Fibroblast of mammary gland (primary cell): ENCODE measurements around the gene RHOJ.

ENCODE experiments used
- DNase-seq: peaks from one replicate; pipeline ENCODE4 v3.0.0-alpha.2; 2010; ENCODE audit warnings: low read depth
- H3K4me3 ChIP-seq: 2 replicates; pipeline ENCODE4 v1.5.1; 2011; ENCODE audit warnings: low read depth, mild to moderate bottlenecking, low read length, moderate library complexity; ENCODE audit not compliant: control insufficient read depth
- CTCF ChIP-seq: conservative IDR thresholded peaks from 2 replicates; pipeline ENCODE4 v1.5.1; 2011; ENCODE audit warnings: low read depth, low read length, inconsistent platforms; ENCODE audit not compliant: control insufficient read depth, insufficient read depth

RHOJ gene

GRCh38 chr14:63229330-63230059 lies 25.3 kb downstream of the RHOJ start:
- no peak for TF ChIP-seq CTCF
- no peak for DNase-seq
- H3K4me3 ChIP-seq = no peak overlapping the region

DNA sequence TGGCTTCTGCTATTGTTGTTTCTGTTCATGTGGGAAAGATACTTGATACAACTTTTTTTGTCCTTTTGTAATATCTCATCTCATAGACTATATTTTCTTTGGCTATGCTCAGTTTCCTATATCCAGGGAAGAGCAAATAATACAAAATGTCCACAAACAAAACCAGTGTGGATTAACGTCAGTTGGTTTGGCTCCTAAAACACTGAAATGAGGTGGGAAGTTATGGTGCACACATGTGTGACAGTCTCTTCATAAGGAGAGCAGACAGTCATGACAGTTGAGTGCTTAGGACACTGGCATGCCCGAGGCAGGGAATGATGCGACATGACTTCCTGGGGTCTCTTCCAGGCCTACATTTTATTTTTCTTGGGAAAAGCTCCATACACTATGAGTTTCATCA lies 27.5 kb downstream of the RHOJ start:
- no peak for DNase-seq
- H3K4me3 ChIP-seq = no peak overlapping the region
- TF ChIP-seq CTCF = no peak

DNA sequence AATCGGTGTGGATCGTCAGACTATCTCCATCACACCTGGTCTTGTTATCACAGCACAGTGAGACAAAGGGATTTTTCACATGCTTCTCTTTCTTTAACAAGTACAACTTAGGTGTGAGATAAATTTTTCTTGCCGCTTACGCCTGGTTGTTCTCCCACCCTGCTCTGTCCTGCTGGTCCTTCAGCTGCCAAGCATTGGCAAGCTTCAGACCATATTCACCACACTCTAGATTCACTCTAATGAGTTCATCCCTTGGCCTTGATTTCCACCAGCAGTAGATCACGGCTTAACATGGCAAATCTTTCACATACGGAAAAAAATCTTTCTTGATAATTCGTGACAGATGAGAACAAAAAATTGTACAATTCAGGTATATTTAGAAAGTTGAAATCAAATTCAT lies 33.5 kb downstream of the RHOJ start:
- H3K4me3 ChIP-seq = no peak overlapping the region
- no peak for TF ChIP-seq CTCF
- DNase-seq = no peak

DNA sequence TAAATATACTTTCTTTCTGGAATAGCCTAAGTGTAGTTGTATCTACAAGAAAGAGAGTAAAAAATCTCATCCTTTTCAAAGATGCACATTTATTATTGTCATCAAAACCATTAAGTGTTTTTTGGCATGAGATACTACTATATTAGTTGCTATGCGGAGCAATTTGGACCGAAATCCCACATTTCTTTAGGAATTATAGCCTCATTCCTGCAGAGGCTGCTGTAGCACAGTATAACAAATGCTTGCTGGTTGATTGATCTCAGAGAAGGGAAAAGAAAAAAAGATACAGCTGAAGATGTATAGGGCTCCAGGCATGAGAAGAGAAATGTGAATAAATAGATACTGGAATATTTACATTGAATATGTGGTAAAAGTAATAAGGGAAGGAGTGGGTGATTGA lies 36.0 kb downstream of the RHOJ start:
- no peak overlapping the region for H3K4me3 ChIP-seq
- DNase-seq = no peak
- no peak for TF ChIP-seq CTCF

DNA sequence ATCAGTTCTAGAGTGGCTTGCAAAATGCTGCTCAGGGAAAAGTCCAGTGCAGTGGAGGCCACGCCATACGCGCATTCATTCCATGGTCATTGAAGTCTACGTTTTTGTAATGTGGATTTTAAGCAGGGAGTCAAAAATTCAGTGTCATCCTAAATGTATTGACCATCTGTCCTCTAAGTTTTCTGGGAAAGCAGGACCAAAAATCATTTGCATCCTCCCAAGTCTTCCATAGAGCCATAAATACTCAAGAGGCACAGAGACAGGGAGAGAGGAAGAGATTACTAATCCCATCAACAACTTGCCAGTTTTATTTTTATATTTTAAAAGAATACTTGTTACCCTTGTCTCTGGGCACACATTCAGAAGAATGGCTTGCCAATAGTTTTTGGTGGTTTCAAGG lies 36.9 kb downstream of the RHOJ start:
- DNase-seq = no peak
- TF ChIP-seq CTCF = no peak

GRCh38 chr14:63243646-63244045 lies 39.4 kb downstream of the RHOJ start:
- no peak overlapping the region for H3K4me3 ChIP-seq
- TF ChIP-seq CTCF = no peak
- peak; percentile 34 for DNase-seq

More for the DNA sequence above, 36.9 kb downstream of the RHOJ start:
- no peak overlapping the region for H3K4me3 ChIP-seq

DNA sequence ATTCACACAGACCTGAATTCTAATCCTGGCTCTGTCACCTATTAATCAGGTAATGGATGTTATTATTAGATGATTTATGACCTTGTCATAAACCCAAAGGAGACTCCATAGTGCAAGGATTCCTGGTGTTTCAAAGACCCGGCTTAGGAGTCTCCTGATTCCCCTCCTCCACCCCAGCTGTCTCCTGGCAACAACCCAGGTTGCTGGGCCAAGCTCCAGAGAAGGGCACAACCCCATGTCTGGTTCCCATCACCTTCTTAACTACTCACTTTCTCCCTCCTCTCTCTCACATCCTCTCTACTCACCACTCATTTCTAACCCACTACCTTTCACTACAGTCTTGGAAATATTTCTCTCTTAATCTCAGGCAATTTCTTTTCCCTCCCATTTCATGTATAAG lies 41.6 kb downstream of the RHOJ start:
- H3K4me3 ChIP-seq = no peak overlapping the region
- no peak for DNase-seq
- TF ChIP-seq CTCF = no peak
